ENCODE data around the gene ANXA6. TPM values are rescaled to one million over a fixed set of nuclear protein-coding genes. Genes with fewer than 3 reads are reported as not detected.

Gene ANXA6
- total RNA-seq, 1 experiment from 2014 or later, result 190 TPM

DNA sequence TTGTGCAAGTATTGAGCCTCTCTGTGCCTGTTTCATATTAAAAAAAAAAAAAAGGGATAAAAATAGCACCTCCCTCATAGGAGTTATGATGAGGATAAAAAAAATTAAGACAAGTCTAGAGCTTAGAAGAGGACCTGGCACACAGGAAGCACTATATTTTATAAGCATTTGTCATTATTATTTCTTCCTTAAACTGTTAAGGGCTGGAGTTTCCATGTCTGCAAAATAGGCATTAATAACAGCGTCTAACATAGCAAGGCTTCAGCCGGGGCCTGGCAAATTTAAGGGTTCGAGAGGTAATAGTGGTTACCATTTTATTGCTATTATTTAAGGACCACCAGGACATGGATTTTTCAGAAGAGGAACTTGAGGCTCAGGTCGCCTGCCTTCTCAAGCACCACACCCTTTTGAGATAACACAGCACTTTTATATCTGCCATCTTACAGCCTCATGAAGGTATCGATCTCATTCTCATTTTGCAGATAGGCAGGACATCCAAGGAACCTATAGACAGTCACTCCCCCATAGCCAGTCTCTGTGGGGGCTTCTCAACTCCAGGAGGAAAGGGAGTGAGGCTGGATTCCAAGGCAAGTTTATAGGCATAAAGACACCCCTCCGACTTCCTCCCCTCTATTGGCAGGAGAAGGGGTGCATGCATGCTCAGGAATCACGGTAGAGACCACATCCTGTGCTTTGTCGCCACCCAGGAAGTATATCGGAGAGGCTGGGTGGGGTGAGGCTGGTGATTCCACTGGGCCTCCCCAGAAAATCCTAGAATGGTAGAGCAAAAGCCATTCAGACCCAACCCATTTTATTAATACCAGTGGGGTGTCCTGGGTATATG is 2.4 kb downstream of the ANXA6 start:
- DNase-seq (ENCODE audit: low read depth), result peak; percentile 49

DNA sequence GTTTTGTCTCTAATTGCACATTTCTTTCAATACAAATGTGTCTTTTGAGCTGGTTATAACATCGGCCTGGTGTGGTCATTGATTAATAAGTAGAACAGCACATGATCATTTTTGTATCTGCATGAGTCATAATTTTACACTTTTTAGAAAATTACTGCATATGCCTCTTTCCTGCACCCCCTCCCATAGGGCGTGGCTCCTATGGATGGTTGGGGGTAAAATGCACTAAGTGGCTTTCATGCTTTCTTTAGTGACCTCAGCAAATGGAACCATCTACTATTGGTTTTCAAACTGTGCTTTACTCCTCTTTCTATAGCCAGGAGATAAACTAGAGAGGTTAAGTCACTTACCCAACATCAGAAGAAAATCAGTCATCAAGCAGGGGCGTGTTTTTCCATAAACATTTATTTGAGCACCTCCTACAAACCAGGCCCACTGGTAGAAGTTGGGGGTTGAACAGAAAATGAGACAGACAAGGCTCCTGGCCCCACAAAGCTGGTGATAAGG is 3.8 kb downstream of the ANXA6 start:
- DNase-seq (ENCODE audit: low read depth), result no peak

DNA sequence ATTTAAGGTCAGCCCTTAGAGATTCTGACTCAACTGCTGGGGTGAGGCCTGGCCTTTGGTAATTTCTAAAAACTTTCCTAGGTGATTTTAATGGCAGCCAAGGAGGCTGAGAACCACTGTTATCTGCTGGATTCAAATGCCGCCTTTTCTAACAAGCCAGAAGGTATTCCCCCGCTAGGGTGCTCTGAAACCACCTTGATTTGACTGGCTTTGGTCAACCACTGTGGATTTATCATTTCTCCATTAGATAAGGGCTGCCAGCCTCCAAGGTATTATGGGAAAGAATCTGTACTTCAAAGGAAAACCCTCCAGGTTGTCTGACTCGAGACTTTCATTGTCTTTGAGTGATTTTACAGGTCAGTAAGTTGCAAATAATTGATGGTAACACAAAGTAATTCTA is 4.3 kb downstream of the ANXA6 start:
- DNase-seq (ENCODE audit: low read depth), result no peak

DNA sequence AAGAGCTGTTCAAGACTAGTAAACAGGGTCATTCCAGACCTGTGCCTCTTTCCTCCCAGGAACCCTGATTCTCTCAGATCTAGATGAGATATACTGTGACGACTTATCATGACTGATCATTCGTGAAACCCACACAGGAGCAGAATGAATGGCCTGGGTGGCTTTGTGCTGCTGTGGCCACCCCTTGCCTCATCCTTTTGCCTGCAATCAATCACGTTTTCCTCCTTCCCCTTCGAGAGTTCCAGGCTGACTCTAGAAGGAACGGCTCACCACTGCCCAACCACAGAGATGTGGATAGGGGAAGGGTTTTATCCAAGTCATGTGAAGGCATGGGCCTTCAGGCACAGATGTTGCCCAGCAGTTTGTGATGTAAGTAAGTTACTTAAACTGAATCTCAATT is 5.8 kb downstream of the ANXA6 start:
- no peak for DNase-seq (ENCODE audit: low read depth)

DNA sequence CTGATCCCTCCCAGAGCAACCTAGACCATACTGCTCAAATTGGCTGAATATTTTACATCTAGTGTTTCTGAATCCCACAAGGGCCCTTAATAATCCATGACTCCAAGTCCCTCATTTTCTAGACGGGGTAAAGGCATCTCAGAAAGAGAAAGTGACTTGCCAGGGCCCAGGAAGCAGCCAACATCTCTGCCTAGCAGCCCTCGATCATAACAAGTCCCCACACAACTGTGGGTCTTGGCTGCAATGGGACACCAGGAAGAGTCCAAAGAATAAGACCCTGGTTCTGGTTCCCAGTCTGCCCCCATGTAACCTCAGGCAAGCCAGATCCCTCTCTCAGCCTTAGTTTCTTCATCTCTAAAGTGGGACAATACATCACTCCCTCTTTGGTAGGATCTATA is 6.3 kb downstream of the ANXA6 start:
- DNase-seq (ENCODE audit: low read depth), result no peak

DNA sequence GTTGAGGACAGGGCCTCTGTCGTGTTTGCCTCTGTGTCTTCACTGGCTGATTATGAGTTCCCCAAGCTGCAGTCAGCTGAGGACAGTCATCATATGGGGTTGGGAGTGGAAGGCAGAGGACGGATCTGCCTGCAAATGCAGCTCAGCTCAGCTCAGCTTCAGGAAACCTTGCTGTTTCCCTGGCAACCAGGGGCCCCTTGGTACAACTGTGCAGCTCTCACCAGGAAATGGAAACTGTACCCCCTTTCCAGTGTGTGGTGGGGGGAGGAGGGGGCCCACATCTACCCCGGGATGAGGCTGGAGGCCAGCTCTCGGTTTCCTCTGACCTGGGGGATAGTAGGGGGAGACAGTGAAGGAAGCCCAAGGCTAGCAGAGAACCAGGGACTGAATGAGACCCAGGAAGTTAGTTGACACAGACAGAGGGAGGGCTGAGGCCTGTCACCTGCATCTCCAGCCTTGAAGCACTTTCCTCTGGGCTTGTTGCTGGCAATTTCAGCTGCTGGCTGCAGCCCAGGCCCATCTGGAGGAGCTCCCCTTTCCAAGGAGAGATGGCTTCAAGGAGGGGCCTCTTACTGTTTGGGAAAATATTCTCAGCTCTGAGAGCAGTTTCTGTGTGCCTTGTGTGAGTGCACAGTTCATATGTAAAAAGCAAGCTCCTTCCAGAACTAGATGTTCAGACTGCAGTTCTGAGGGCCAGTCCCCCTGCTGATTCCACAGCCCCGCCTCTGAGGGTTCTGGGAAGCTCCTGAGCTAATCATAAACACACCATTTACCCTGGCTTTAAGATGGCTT is 6.9 kb downstream of the ANXA6 start:
- no peak for DNase-seq (ENCODE audit: low read depth)

DNA sequence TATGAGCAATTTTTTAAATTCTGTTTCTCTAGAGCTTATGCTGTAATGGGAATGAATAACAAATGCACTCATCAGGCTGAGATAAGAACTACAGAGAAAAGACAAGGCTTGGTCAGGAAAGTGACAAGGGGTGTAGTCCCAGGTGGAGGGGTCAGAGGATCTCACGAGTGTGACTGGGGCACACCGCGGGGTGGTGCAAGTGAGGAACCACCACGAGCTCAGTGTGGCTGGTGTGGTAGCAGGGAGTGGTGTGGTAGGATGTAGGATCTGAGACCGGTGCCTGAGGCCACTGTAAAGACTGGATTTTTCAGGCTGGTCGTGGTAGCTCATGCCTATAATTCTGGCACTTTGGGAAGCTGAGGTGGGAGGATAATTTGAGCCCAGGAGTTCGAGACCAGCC is 9.0 kb downstream of the ANXA6 start:
- no peak for DNase-seq (ENCODE audit: low read depth)

DNA sequence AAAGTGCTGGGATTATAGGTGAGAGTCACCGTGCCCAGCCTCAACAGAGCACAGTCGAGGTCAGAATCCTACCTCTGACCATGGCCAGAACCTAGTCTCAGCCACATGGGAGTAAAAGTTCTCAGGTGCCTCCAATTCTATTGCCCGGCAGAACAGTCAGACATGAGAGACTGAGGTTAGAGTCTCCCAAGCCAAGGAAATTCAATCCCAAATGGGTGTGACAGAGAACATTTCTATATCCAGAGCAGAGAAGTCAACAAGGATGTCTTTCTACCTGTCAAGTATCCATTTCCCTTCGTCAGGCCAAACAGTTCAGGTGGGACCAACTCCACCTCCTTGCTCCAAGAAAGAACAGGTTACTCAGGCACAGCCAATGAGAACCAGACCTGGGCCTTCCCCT is 10.5 kb downstream of the ANXA6 start:
- no peak for DNase-seq (ENCODE audit: low read depth)

DNA sequence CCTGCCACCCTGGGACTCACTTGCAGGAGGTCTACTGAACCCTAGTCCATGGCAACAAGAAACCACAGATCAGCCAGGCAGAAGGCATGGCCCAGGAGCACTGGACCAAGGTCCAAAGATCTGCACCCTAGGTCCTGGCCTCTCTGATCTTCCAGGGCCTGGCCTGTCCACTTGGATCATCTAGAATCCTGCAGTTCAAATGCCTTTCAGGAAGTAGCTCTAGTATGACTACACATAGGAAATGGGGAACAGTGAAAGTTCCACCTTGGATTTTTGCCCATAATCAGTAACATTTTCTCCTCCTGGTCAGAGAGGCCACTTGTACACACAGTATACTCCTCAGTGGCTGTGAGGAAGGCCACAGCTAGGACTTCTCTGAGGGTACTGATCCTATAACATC is 11.5 kb downstream of the ANXA6 start:
- DNase-seq (ENCODE audit: low read depth), result no peak

DNA sequence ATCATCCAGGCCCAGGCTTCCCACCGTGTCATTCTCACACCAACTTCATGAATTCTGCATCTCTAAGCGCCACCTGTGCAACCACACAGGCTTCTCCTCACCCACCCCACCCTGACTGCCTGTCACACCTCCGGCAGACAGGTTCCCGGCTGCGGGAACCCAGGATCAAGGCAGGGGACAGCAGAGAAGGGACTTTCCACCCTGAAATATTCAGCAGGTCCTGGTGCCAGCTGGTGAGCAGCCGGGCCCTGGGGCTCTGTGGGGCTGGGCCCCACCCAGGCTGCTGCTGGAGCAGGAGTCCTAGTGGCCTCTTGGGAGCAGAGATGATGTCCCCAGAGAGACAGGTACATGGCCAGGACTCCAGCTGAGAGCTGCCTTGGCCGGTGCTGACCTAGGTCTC is 12.7 kb downstream of the ANXA6 start:
- no peak for DNase-seq (ENCODE audit: low read depth)

DNA sequence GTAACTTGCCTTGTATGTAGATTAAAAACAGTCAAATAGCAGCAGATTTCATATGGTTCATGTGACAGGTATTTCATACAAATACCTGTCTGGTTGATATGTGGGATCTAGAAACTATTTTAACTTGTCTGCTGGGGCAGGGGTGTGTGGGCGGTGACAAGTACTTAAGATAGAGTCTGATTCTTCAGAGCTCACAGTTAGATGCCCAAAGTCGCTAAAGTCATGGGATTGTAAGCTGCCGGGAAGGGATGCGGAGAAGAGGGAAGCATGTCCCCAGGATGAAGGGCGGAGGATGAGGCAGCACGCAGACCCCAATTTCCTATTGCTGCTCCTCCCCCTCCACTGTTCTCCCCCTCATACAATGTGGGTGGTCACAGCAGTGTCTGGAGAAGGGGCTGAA is 13.3 kb downstream of the ANXA6 start:
- DNase-seq (ENCODE audit: low read depth), result no peak

DNA sequence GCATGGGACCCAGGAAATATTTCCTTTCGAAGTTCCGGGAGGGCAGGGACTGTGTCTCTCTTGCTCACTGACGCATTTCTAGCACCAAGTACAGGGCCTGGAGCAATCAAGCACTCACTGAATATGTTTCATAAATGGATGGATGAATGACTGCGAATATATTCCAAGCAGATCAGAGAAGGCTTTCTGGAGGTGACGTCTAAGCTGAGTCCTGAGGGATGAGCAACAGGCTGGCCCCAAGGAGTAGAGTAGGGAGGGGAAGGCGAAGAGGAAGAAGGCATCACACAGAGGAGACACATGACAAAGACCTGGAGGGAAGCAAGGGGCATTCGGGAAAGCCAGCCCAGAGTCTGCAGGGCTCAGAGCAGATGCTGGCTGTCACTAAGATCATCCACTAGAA is 13.9 kb downstream of the ANXA6 start:
- DNase-seq (ENCODE audit: low read depth), result no peak

DNA sequence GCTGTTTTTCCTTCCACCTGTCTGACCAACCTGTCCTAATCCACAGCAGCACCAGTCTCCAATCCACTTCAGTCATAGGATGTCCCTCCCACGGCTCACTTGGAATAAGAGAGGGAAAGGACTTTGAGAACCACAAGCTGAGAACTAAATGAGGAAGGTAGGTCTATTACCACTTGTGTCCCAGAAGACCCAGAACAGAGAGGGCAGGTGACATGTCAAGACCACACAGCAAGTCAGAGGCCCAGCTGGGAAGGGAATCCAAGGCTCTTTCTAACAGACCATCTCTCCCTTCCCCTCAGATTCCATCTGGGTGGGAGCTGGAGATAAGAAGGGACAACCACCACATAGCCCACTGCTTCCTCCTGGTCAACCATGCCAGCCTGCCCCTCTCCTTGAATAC is 14.6 kb downstream of the ANXA6 start:
- no peak for DNase-seq (ENCODE audit: low read depth)

DNA sequence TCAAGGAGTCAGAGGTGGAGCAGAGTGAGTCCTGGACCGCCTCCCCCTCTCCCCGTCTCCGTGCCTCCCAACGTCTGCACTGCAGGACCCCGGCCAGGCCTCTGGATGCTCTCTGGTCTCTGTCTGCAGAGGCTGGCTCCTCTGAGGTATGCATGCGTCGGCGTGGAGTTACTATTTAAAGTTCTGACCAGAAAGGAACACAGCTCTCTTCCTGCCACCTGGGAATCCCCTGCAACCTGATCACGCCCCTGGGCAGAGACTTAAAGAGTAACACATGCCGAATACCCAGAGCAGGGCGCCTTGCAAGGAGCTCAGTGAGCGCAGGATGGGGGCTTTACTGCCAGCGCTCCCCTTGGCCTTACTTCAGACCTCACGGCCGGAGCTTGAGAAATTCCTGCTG is 16.0 kb downstream of the ANXA6 start:
- DNase-seq (ENCODE audit: low read depth), result peak; percentile 35

DNA sequence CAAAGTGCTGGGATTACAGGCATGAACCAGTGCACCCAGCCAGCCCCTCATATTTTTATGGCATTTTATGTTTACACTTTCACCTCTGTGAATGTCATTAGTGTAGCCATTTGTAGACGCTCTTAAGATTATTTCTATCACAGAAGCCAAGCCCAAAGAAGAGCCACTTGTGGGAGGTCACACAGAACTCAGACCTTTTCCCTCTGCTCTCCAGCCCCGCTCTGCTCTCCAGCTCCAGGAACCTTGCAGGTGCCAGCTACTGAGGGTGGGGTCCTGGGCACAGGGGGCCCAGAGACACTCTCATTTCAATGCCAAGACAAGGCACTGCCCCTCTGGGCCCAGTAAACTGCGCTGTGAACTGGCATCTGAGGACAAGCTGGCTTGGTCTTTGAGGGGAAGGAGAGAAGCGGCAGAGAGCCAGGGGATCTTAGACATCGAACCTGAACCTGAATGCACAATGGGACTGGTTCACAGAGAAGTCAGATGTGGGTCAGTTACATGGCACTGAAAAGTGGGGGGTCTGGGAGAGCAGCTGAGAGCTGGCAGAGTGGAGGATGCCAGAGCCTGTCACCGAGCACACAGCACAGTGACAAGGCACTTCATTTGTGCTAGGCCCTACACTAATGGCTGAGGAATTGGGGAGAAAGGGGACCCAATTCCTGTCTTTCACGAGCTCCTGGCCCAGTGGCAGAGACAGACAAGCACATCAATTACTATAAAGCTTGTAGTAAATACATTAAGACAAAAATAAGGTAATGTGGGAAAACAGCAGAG is 16.7 kb downstream of the ANXA6 start:
- DNase-seq (ENCODE audit: low read depth), result no peak

DNA sequence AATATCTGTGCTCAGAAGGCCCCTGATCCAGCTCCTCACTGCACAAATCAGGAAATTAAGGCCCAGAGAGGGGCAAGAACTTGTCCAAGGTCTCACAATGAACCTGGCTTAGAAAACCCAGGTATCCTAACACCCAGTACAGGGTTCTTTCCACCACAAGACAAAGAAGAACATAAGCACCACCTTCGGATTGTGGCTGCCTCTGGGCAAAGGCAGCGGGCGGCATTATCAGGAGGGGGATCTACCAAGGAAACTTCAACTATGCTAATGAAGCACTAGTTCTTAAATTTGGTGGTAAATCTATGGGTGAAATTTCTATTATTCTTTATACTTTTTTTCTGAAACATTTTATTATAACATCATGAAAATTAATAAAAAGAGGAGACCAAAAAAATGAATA is 17.9 kb downstream of the ANXA6 start:
- DNase-seq (ENCODE audit: low read depth), result no peak

DNA sequence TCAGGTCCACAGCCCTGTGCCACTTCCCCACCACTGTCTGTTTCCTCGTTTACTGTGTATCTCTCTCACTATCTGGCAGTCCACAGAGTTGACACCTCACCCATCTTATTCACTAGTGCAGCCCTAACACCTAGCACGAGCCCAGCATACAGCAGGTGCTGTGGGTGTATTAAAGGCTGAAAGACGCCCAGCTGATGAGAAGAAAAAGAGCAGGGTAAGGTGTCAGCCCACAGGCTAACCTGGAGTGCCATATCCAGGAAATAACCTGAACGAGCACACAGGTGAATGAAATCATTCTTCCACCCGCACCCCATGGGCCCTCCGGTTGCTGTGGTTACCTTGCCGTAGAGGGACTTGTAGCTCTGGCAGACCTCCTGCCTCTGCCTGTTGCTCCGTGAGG is 18.6 kb downstream of the ANXA6 start:
- DNase-seq (ENCODE audit: low read depth), result no peak

DNA sequence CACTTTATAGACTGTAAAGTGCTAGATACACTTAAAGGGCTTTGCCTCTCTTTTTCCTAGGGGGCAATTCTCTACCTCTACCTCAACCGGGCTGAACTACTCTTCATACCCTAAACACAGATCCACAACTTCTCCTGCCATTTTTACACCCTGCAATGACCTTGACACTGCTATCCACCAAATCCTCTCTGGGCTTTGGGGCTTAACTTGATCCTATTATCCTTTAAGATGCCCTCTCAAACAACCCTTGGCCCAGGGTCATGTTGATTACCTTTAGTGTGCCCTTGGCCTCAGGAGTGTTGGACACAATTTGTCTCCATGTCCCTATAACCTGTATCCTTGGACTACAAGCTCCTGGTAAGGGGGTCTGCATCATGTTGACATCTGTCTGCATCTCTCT is 19.5 kb downstream of the ANXA6 start:
- no peak for DNase-seq (ENCODE audit: low read depth)

DNA sequence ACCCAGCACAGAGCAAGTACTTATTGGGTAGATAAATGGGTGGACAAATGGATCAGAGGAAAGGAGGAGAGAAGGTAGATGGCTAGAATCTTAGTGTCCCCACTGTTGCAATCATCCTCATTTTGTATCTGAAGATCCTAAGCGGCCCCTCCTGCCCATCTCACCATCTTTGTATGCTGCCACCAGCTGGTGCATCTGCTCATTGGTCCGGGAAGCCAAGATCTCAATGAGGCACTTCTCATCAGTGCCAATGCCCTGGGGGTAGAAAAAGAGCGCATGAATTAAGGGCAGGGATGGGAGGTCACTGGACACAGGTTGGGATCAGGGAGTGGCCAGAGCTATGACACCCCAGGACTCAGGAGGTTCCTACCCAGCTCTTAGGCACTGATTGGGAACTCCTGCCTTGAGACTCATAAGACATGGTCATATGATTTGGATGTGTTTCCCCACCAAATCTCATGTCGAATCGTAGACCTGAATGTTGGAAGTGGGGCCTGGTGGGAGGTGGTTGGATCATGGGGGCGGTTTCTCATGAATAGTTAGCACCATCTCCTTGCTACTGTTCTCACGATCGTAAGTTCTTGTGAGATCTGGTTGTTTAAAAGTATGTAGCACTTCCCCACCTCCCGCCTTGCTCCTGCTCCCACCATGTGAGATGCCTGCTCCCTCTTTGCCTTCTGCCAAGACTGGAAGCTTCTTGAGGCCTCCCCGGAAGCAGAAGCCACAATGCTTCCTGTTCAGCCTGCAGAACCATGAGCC is 20.3 kb downstream of the ANXA6 start:
- no peak for DNase-seq (ENCODE audit: low read depth)

DNA sequence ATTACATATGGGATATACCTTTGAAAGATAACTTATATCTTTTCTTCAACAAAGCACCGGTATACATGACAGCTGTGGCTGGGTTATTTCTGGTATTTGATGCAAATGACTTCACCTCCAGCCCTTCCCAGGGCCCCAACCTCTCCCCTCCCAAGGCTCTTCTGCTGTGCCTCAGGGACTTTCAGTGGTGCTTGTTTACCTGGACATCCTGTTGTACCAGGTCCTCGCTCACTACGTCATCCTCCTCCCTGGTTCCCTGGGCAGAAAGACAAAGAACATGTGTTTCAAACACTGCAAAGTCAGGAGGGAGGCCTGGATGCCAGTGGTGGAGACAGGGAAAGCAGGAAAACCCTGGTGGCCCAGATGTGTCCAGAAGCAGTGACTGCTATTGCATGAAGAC is 23.4 kb downstream of the ANXA6 start:
- no peak for DNase-seq (ENCODE audit: low read depth)

DNA sequence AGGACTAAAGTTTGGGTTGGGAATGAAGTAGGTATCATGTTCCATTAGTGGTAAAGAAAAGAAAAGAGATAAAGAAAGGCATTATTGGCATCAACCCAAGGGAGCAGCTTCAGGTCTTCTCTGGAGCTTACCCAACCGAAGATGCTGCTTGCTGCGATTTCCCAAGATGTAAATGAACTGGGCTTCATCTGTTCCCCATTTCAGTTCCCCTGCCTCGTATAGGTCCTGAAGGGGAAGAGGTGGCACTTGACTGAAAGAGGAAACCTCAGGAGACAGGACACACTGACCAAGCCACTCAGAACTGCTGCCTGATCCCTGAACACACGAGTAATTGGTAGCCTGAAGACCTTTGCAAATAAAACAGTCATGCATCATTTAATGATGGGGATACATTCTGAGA is 24.6 kb downstream of the ANXA6 start:
- no peak for DNase-seq (ENCODE audit: low read depth)
